Astrocyte of the spinal cord (primary cell): Measurements from ENCODE around the gene SYT13.

ENCODE experiments used
- DNase-seq: peaks from one replicate; pipeline ENCODE4 v3.0.0; 2011; ENCODE audit warnings: low read depth, low spot score
- H3K4me3 ChIP-seq: 2 replicates; pipeline ENCODE4 v1.5.1; 2011; ENCODE audit warnings: low read depth, mild to moderate bottlenecking, low read length, moderate library complexity
- CTCF ChIP-seq: IDR thresholded peaks from 2 replicates; pipeline ENCODE4 v1.5.1; 2012; ENCODE audit warnings: low read depth, mild to moderate bottlenecking, low read length, inconsistent platforms
- in situ Hi-C: cut with HindIII; loops from 2 replicates; pipeline ENCODE4 v1.10.0; 2017; ENCODE audit warnings: low sequenced_read_pairs

The SYT13 gene

DNA sequence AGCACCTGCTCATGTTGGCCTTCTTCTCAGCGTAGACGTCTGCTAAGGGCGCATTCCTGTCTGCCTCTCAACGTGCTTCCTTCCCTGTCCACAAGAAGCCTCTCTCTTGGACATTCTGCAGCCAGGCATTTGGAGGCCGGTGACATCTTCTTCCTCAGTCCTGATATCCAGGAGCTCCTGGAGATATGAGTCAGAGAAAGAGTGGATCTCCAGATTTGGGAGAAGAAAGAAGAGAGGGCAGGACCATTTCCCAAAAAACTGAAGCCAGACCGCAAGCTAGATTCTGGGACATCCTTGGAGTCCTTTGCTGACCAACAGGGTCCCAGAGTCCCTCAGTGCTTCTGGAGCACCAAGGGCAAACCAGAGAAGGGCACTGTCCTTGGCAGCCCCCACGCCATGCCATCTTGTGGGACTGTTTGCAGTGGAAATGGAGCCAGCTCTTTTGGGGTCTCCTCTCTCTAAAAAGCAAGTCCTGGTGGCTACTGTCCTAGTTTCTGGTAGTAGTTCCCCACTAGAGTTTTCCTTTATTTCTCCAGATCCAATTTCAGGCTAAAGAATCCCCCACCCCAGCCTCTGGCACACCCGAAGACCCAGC, 36.1 kb upstream of the SYT13 start:
- no peak for TF ChIP-seq CTCF

GRCh38 chr11:45321669-45322068, 35.5 kb upstream of the SYT13 start:
- no peak overlapping the region for H3K4me3 ChIP-seq
- TF ChIP-seq CTCF: no peak
- DNase-seq: no peak
- in situ Hi-C loops: no loop called here

More for the DNA sequence above, 36.1 kb upstream of the SYT13 start:
- in situ Hi-C loops: no loop called here
- DNase-seq: no peak
- H3K4me3 ChIP-seq: no peak overlapping the region

- in situ Hi-C loops: no loop called here
- H3K4me3 ChIP-seq: no peak overlapping the region
- DNase-seq: no peak
- TF ChIP-seq CTCF: no peak
Measured at GRCh38 chr11:45321031-45321595, 35.0 kb upstream of the SYT13 start.

GRCh38 chr11:45320371-45320770, 34.2 kb upstream of the SYT13 start:
- TF ChIP-seq CTCF: no peak
- DNase-seq: no peak
- in situ Hi-C loops: no loop called here
- no peak overlapping the region for H3K4me3 ChIP-seq

DNA sequence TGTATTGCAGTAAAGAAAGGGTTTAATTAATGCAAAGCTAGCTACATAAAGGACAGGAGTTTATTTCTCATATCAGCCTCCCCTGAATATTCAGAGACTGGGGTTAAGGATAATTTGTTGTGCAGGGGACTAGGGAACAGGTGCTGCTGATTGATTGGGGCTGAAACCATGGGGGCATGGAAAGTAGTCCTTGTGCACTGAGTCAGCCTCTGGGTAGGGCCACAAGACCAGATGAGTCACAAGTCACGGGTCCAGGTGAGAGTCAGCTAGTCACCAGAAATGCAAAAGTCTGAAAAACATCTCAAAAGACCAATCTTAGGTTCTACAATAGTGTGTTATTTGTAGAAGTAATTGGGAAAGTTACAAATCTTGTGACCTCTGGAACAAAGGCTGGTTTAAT, 32.9 kb upstream of the SYT13 start:
- no peak overlapping the region for H3K4me3 ChIP-seq
- DNase-seq: no peak
- in situ Hi-C loops: no loop called here
- TF ChIP-seq CTCF: no peak

- no peak for TF ChIP-seq CTCF
- H3K4me3 ChIP-seq: no peak overlapping the region
- in situ Hi-C loops: no loop called here
- DNase-seq: no peak
Measured at GRCh38 chr11:45318516-45318915, 32.4 kb upstream of the SYT13 start.
